ENCODE measurements around the gene EXOC4. TPM values are rescaled to one million over a fixed set of nuclear protein-coding genes. Genes with fewer than 3 reads are reported as not detected.

EXOC4 gene
- total and polyA plus RNA-seq, 7 donors: 7.6 to 63.0 (median 29.1) TPM

DNA sequence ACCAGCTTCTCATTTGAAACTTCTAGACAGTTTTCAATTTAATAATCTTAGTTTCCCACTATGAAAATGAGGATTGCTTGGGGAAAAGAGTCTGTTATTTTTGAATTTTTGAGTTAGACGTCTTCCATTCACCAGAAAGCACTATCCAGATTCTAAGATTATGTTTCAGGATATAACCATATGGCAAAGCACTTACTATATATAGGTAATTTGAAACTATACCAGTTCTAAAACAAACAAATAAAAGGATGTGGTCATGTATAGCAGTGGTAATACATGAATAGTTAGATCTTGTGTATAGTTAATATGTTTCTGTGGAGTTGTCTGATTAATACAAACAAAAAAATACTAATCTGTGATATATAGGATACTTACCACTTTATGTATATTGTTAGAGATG, 320.0 kb downstream of the EXOC4 start:
- intact Hi-C loops (cut with DNase I): no loop called here
- no peak overlapping the region for H3K27ac ChIP-seq
- no peaks in the 10 kb centered on the region for H3K4me1 ChIP-seq
- TF ChIP-seq, protein P1, sequence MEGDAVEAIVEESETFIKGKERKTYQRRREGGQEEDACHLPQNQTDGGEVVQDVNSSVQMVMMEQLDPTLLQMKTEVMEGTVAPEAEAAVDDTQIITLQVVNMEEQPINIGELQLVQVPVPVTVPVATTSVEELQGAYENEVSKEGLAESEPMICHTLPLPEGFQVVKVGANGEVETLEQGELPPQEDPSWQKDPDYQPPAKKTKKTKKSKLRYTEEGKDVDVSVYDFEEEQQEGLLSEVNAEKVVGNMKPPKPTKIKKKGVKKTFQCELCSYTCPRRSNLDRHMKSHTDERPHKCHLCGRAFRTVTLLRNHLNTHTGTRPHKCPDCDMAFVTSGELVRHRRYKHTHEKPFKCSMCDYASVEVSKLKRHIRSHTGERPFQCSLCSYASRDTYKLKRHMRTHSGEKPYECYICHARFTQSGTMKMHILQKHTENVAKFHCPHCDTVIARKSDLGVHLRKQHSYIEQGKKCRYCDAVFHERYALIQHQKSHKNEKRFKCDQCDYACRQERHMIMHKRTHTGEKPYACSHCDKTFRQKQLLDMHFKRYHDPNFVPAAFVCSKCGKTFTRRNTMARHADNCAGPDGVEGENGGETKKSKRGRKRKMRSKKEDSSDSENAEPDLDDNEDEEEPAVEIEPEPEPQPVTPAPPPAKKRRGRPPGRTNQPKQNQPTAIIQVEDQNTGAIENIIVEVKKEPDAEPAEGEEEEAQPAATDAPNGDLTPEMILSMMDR (IDR thresholded peaks at IDR 0.05): no peak
- DNase-seq (no peak), ATAC-seq (no peak)
- H3K9me3 ChIP-seq: no peaks in the 10 kb centered on the region
- no peak overlapping the region for H3K4me3 ChIP-seq
- no peaks in the 10 kb centered on the region for H3K27me3 ChIP-seq (ENCODE audit: insufficient read depth in 3 of 3, low read length in 2 of 3)
- no peaks in the 10 kb centered on the region for H3K36me3 ChIP-seq (ENCODE audit: insufficient read depth in 1 of 2, low read depth in 1 of 2)
- 93 to 95% (median 94%) methylated on average over 1 of the region's 1 CpG for WGBS, 3 donors

DNA sequence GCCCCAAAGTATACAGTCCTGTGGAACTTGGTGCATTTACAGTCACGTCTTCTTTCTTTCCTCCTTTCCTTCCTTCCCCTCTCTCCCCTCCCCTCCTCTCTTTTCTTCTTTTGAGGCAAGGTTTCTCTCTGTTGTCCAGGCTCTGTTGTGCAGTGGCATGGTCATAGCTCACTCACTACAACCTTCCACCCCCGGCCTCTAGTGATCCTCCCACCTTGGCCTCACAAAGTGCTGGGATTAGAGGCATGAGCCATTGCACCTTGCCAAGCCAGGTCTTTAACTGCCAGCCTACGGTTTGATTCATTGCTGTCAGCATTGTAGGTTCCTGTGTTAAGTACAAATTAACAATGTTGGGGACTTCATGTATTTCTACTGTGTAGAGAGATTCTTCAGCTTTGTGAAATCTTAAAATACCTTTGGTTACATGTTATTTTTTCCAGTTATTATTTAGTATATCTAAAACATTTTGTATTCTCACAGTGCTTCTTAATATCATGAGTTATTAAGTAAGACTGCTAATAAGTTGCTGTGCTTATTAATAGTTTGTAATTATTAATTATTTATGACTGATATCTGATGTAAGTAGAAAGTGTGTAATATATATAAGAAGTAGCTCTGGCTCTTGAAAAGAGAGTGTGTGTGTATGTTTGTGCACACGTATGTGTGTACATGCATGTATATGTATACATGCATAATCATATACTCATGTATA, 320.8 kb downstream of the EXOC4 start:
- WGBS, 3 donors: 76 to 84% (median 82%) methylated on average over 4 of the region's 4 CpGs
- Histone ChIP-seq H3K27me3 (ENCODE audit: insufficient read depth in 3 of 3, low read length in 2 of 3) (no peaks in the 10 kb centered on the region), H3K4me3 (no peak overlapping the region), H3K36me3 (ENCODE audit: insufficient read depth in 1 of 2, low read depth in 1 of 2) (no peaks in the 10 kb centered on the region), H3K4me1 (no peaks in the 10 kb centered on the region), H3K27ac (no peak overlapping the region), H3K9me3 (no peaks in the 10 kb centered on the region)
- TF ChIP-seq, protein P1 (IDR thresholded peaks at IDR 0.05): no peak
- ATAC-seq (no peak), DNase-seq (no peak)
- intact Hi-C loops (cut with DNase I): no loop called here

DNA sequence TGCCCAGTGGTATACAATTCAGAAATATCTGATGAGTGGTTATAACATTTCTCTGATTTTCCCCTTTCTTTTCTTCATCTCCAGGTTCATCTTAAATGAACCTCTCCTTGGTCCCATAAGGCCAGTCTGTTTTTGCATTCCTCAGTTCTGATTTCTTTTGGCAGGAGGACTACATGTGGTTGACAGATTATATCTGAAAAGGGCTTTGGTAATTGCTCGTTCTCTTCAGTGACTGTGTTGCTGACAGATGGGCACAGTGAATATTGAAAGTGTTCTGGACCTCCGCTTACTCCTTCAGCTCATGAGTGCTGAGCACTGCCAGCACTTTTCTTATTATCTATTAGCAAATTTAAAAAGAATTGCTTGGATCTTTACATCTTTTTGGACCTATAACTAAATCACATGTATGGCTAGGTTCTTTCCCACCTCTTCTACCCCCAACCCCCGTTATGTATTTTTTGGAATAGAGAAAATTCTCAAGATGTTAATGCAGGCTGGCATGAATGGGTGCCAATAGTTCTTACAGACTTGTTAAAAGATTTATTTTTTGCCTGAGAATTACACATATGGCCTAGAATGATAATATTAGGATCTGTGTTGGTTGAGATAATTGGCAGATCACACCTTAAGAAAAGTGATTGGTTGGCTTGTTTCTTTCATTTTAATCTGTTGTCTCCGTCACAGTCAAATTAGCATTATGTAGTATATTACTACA, 323.0 kb downstream of the EXOC4 start:
- no peak for DNase-seq
- intact Hi-C loops (cut with DNase I): no loop called here
- TF ChIP-seq, protein P1 (IDR thresholded peaks at IDR 0.05): no peak
- Histone ChIP-seq H3K36me3 (ENCODE audit: insufficient read depth in 1 of 2, low read depth in 1 of 2) (no peaks in the 10 kb centered on the region), H3K27me3 (ENCODE audit: insufficient read depth in 3 of 3, low read length in 2 of 3) (no peaks in the 10 kb centered on the region), H3K27ac (no peak overlapping the region), H3K9me3 (no peaks in the 10 kb centered on the region), H3K4me1 (no peaks in the 10 kb centered on the region), H3K4me3 (no peak overlapping the region)
- ATAC-seq: no peak
- 68 to 76% (median 75%) methylated on average over 4 of the region's 4 CpGs for WGBS, 3 donors

DNA sequence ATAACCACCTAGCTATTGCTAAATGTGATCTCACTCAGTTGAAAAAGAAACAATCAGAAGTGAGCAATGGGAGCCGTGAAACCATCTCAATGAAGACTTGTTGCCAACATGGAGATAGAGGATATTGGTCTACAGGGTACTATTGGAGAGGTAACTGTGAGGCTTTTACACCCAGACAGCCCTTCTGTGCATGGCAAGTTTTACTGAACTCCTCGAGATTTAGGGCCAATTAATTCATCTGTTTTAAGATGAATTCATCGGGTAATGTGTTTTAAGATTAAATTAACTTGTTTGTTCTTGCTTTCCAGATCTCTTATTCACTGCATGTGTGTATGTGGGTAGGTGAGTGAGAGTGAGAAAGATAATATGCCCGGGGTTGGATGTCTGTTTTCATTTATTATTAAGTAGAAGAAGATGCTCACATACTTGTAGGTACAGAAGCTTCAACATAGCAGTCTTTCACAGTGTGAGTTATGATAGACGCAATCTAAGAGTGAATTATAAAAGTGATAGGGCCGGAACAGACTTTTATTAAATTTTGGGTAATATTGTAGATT, 323.8 kb downstream of the EXOC4 start:
- 83 to 95% (median 92%) methylated on average over 6 of the region's 6 CpGs for WGBS, 3 donors
- DNase-seq: no peak
- no peak overlapping the region for H3K4me3 ChIP-seq
- H3K9me3 ChIP-seq: no peaks in the 10 kb centered on the region
- no peak overlapping the region for H3K27ac ChIP-seq
- TF ChIP-seq, protein P1 (IDR thresholded peaks at IDR 0.05): no peak
- no peak for ATAC-seq
- no peaks in the 10 kb centered on the region for H3K4me1 ChIP-seq
- intact Hi-C loops (cut with DNase I): no loop called here
- no peaks in the 10 kb centered on the region for H3K27me3 ChIP-seq (ENCODE audit: insufficient read depth in 3 of 3, low read length in 2 of 3)
- no peaks in the 10 kb centered on the region for H3K36me3 ChIP-seq (ENCODE audit: insufficient read depth in 1 of 2, low read depth in 1 of 2)
